Vagina (tissue), 2 donors: Measurements from ENCODE around the gene CAMKMT.

Experiments used
- POLR2A ChIP-seq, 2 donors: fragments of 450-650 bp; IDR thresholded peaks; one replicate each; pipeline ENCODE4 v1.6.1; 2017; ENCODE audit warnings: antibody characterized with exemption in 2 of 2, mild to moderate bottlenecking in 2 of 2, moderate library complexity in 2 of 2
- POLR2AphosphoS5 ChIP-seq, 2 donors: sonication (generic); formaldehyde crosslinking; IDR thresholded peaks; one replicate each; pipeline ENCODE4 v1.9.0; 2017; ENCODE audit warnings: antibody characterized with exemption in 2 of 2, mild to moderate bottlenecking in 2 of 2, low read depth in 1 of 2; ENCODE audit not compliant: insufficient read depth in 1 of 2
- TF ChIP-seq, protein P1 (sequence below), 3 experiments: fragments of 450-650 bp in 2 of 3; fragments of 200-600 bp in 1 of 3; sonication (generic) in 1 of 3; IDR thresholded peaks; one replicate each; pipeline ENCODE4 v1.5.1; 2017 to 2019; ENCODE audit warnings: antibody characterized with exemption in 3 of 3, mild to moderate bottlenecking in 2 of 3, moderate library complexity in 2 of 3

DNA sequence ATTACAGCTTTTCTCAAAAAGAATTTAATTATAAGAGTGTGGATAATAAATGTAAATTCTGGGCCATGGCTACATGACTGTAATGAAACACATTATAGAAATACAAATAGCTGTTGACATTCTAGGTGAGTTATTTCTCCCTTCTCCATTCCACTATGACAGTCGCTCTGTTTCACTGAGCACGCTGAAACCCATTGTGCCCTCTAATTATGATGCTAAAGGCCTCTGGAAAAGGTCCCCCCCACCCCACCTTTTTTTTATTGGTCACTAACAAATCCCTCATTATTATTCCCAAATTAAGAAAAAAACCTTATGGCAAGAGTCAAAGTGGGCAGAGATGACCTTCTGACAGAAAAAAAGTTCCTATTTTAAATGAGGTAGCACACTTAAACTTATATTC is 294.7 kb downstream of the CAMKMT start:
- TF ChIP-seq, protein P1, sequence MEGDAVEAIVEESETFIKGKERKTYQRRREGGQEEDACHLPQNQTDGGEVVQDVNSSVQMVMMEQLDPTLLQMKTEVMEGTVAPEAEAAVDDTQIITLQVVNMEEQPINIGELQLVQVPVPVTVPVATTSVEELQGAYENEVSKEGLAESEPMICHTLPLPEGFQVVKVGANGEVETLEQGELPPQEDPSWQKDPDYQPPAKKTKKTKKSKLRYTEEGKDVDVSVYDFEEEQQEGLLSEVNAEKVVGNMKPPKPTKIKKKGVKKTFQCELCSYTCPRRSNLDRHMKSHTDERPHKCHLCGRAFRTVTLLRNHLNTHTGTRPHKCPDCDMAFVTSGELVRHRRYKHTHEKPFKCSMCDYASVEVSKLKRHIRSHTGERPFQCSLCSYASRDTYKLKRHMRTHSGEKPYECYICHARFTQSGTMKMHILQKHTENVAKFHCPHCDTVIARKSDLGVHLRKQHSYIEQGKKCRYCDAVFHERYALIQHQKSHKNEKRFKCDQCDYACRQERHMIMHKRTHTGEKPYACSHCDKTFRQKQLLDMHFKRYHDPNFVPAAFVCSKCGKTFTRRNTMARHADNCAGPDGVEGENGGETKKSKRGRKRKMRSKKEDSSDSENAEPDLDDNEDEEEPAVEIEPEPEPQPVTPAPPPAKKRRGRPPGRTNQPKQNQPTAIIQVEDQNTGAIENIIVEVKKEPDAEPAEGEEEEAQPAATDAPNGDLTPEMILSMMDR (IDR thresholded peaks at IDR 0.05) = no peak
- TF ChIP-seq POLR2A (IDR thresholded peaks at IDR 0.05) (no peak), POLR2AphosphoS5 (IDR thresholded peaks at IDR 0.05; ENCODE audit: insufficient read depth in 1 of 2, low read depth in 1 of 2) (no peak)
